Liver (tissue), 9 donors: ENCODE results near the gene TMEM184A. TPM values are rescaled to one million over a fixed set of nuclear protein-coding genes. Genes with fewer than 3 reads are reported as not detected.

Experiments used
- DNase-seq: peaks from one replicate; pipeline ENCODE4 v3.0.0-alpha.2; 2017; ENCODE audit warnings: low spot score
- H3K27ac ChIP-seq, 2 donors: one replicate each; pipeline ENCODE4 v1.7.0; 2013; ENCODE audit warnings: inconsistent platforms in 2 of 2, low read length in 2 of 2, control low read depth in 1 of 2, low read depth in 1 of 2, mild to moderate bottlenecking in 1 of 2
- H3K27me3 ChIP-seq, 4 donors: one replicate each; pipeline versions ENCODE4 v1.6.1 to v1.7.0; 2013; ENCODE audit warnings: low read length in 3 of 4, inconsistent platforms in 1 of 4, mild to moderate bottlenecking in 1 of 4, moderate library complexity in 1 of 4; ENCODE audit not compliant: control insufficient read depth in 4 of 4, insufficient read depth in 4 of 4
- H3K36me3 ChIP-seq, 4 donors: one replicate each; pipeline versions ENCODE4 v1.6.1 to v1.7.0; 2013; ENCODE audit warnings: low read length in 3 of 4, mild to moderate bottlenecking in 3 of 4, low read depth in 1 of 4, moderate library complexity in 1 of 4; ENCODE audit not compliant: control insufficient read depth in 4 of 4, insufficient read depth in 3 of 4
- H3K4me1 ChIP-seq, 4 donors: one replicate each; pipeline versions ENCODE4 v1.6.1 to v1.7.0; 2013; ENCODE audit warnings: low read length in 3 of 4, mild to moderate bottlenecking in 3 of 4, moderate library complexity in 1 of 4; ENCODE audit not compliant: control insufficient read depth in 4 of 4, insufficient read depth in 4 of 4
- H3K4me3 ChIP-seq, 3 donors: one replicate each; pipeline versions ENCODE4 v1.6.1 to v1.7.0; 2013; ENCODE audit warnings: low read length in 3 of 3, control low read depth in 1 of 3, low read depth in 1 of 3, mild to moderate bottlenecking in 1 of 3
- H3K9ac ChIP-seq, 2 donors: one replicate each; pipeline ENCODE4 v1.7.0; 2013; ENCODE audit warnings: low read length in 2 of 2, mild to moderate bottlenecking in 2 of 2, moderate library complexity in 2 of 2, control low read depth in 1 of 2, low read depth in 1 of 2
- H3K9me3 ChIP-seq, 4 donors: one replicate each; pipeline versions ENCODE4 v1.6.1 to v1.7.0; 2013; ENCODE audit warnings: low read length in 3 of 4; ENCODE audit not compliant: control insufficient read depth in 4 of 4
- ATF3 ChIP-seq: IDR thresholded peaks from 2 replicates; pipeline ENCODE4 v1.6.1; 2016; ENCODE audit warnings: antibody characterized with exemption
- EGR1 ChIP-seq, 2 donors: IDR thresholded peaks; 2 replicates each; pipeline ENCODE4 v1.6.1; 2016 to 2018; ENCODE audit warnings: antibody characterized with exemption in 2 of 2, low read depth in 2 of 2
- FOXA1 ChIP-seq: IDR thresholded peaks from 2 replicates; pipeline ENCODE4 v1.6.1; 2016; ENCODE audit warnings: antibody characterized with exemption
- FOXA2 ChIP-seq: IDR thresholded peaks from 2 replicates; pipeline ENCODE4 v1.6.1; 2016; ENCODE audit warnings: antibody characterized with exemption
- GABPA ChIP-seq, 2 donors: IDR thresholded peaks in 1 of 2; conservative IDR thresholded peaks in 1 of 2; 2 replicates each; pipeline ENCODE4 v1.6.1; 2016; ENCODE audit warnings: antibody characterized with exemption in 2 of 2, mild to moderate bottlenecking in 1 of 2, moderate library complexity in 1 of 2
- HNF4A ChIP-seq, 2 donors: conservative IDR thresholded peaks; 2 replicates each; pipeline ENCODE4 v1.6.1; 2016; ENCODE audit warnings: antibody characterized with exemption in 2 of 2, mild to moderate bottlenecking in 2 of 2
- HNF4G ChIP-seq: IDR thresholded peaks from 2 replicates; pipeline ENCODE4 v1.6.1; 2016; ENCODE audit warnings: antibody characterized with exemption
- NR2F2 ChIP-seq: IDR thresholded peaks from 2 replicates; pipeline ENCODE4 v1.6.1; 2016; ENCODE audit warnings: antibody characterized with exemption
- RAD21 ChIP-seq, 2 donors: IDR thresholded peaks; 2 replicates each; pipeline ENCODE4 v1.6.1; 2016; ENCODE audit warnings: antibody characterized with exemption in 2 of 2, mild to moderate bottlenecking in 2 of 2
- REST ChIP-seq: IDR thresholded peaks from 2 replicates; pipeline ENCODE4 v1.6.1; 2016; ENCODE audit warnings: antibody characterized with exemption, mild to moderate bottlenecking
- RXRA ChIP-seq, 2 donors: IDR thresholded peaks; 2 replicates each; pipeline ENCODE4 v1.6.1; 2017 to 2018; ENCODE audit warnings: antibody characterized with exemption in 2 of 2, mild to moderate bottlenecking in 1 of 2
- TAF1 ChIP-seq: conservative IDR thresholded peaks from 2 replicates; pipeline ENCODE4 v1.6.1; 2016; ENCODE audit warnings: antibody characterized with exemption, mild to moderate bottlenecking
- YY1 ChIP-seq: IDR thresholded peaks from 2 replicates; pipeline ENCODE4 v1.6.1; 2016; ENCODE audit warnings: antibody characterized with exemption, mild to moderate bottlenecking
- ZBTB33 ChIP-seq: IDR thresholded peaks from 2 replicates; pipeline ENCODE4 v1.6.1; 2016; ENCODE audit warnings: antibody characterized with exemption
- WGBS: extraction: QIAGEN DNeasy Blood & Tissue Kit; methylation state at CpG from one replicate; pipeline ENCODE4 v1.1.7; 2013; 5-methylcytosine and 5-hydroxymethylcytosine counted together
- polyA plus RNA-seq, 2 donors: library from polyadenylated mRNA; stranded (reverse) in 1 of 2; unstranded in 1 of 2; fragments of 200-250 nt in 1 of 2; fragments of >200 nt in 1 of 2; fragmentation: Nextera tagmentation in 1 of 2; extraction: Ambion mirVana in 1 of 2; gene quantifications; one replicate each; pipeline versions ENCODE4 v1.2.1 to v1.2.3, GENCODE V29; 2013 to 2015
- total RNA-seq, 2 donors: library from RNA; depleted of rRNA; stranded (reverse); fragments of >200 nt; gene quantifications; one replicate each; pipeline ENCODE4 v1.2.3, GENCODE V29; 2014
- TF ChIP-seq, protein P1 (sequence below): fragments of 150-350 bp; IDR thresholded peaks from 2 replicates; pipeline ENCODE4 v1.5.1; 2017; ENCODE audit warnings: improper control_type of control experiment, low read depth, low read length; ENCODE audit not compliant: missing input control
- TF ChIP-seq, protein P2 (sequence below): IDR thresholded peaks from 2 replicates; pipeline ENCODE4 v1.6.1; 2016; ENCODE audit warnings: antibody characterized with exemption
- donor health status: healthy.
- donor health status: healthy.
- donor health status: healthy.
- donor health status: healthy.
- donor health status: healthy.

Gene TMEM184A
- total and polyA plus RNA-seq, 4 donors, result 1.6 to 12.6 (median 11.4) TPM

DNA sequence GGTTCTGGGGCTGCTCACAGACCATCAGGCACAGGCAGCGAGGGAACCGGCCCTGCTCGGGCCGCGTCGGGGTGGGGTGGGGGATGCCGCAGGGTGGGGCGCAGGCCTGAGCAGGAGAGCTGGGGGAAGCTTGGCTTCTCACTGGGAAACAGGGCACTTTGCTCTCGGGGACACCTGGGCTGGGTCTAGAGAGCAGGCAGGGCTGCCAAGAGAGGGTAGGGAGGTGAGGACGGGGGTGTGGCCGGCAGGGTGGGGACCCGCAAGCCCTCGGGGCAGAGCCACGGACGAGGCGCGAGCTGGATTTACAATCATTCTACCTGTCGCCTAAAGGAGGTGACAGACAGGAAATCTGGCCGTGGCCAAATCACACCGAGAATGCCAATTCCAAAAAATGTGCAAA lies 62.9 kb downstream of the TMEM184A start:
- Histone ChIP-seq H3K4me1 (no peaks in the 10 kb centered on the region), H3K27ac (no peak overlapping the region), H3K9ac (no peak overlapping the region), H3K4me3 (no peak overlapping the region), H3K36me3 (peaks cover 8 to 77% (median 26%) of the 10 kb centered on the region in 4 donors), H3K27me3 (no peaks in the 10 kb centered on the region), H3K9me3 (no peaks in the 10 kb centered on the region)
- no peak for DNase-seq
- WGBS, result 94% methylated on average over 20 of the region's 20 CpGs
- TF ChIP-seq, protein P1, sequence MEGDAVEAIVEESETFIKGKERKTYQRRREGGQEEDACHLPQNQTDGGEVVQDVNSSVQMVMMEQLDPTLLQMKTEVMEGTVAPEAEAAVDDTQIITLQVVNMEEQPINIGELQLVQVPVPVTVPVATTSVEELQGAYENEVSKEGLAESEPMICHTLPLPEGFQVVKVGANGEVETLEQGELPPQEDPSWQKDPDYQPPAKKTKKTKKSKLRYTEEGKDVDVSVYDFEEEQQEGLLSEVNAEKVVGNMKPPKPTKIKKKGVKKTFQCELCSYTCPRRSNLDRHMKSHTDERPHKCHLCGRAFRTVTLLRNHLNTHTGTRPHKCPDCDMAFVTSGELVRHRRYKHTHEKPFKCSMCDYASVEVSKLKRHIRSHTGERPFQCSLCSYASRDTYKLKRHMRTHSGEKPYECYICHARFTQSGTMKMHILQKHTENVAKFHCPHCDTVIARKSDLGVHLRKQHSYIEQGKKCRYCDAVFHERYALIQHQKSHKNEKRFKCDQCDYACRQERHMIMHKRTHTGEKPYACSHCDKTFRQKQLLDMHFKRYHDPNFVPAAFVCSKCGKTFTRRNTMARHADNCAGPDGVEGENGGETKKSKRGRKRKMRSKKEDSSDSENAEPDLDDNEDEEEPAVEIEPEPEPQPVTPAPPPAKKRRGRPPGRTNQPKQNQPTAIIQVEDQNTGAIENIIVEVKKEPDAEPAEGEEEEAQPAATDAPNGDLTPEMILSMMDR, result no peak
- TF ChIP-seq RAD21 (IDR thresholded peaks at IDR 0.05), result no peak
- TF ChIP-seq YY1, result no peak
- no peak for TF ChIP-seq TAF1
- no peak for TF ChIP-seq HNF4A (conservative IDR thresholded peaks at IDR 0.05)
- no peak for TF ChIP-seq FOXA2
- TF ChIP-seq REST, result no peak
- no peak for TF ChIP-seq NR2F2
- no peak for TF ChIP-seq ZBTB33
- TF ChIP-seq, protein P2, sequence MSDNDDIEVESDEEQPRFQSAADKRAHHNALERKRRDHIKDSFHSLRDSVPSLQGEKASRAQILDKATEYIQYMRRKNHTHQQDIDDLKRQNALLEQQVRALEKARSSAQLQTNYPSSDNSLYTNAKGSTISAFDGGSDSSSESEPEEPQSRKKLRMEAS, result no peak
- no peak for TF ChIP-seq HNF4G
- TF ChIP-seq GABPA (IDR thresholded peaks at IDR 0.05 in 1 of 2, conservative IDR thresholded peaks at IDR 0.05 in 1 of 2), result no peak
- TF ChIP-seq EGR1 (IDR thresholded peaks at IDR 0.05; ENCODE audit: low read depth in 2 of 2), result no peak
- TF ChIP-seq RXRA (IDR thresholded peaks at IDR 0.05), result no peak
- no peak for TF ChIP-seq FOXA1

GRCh38 chr7:1492640-1493039 lies 63.4 kb downstream of the TMEM184A start:
- Histone ChIP-seq H3K4me3 (no peak overlapping the region), H3K9me3 (no peaks in the 10 kb centered on the region), H3K27ac (no peak overlapping the region), H3K4me1 (no peaks in the 10 kb centered on the region), H3K9ac (no peak overlapping the region), H3K36me3 (peaks cover 8 to 74% (median 24%) of the 10 kb centered on the region in 4 donors), H3K27me3 (no peaks in the 10 kb centered on the region)
- no peak for DNase-seq
- 94% methylated on average over 33 of the region's 33 CpGs for WGBS
- no peak for TF ChIP-seq GABPA (IDR thresholded peaks at IDR 0.05 in 1 of 2, conservative IDR thresholded peaks at IDR 0.05 in 1 of 2)
- no peak for TF ChIP-seq EGR1 (IDR thresholded peaks at IDR 0.05; ENCODE audit: low read depth in 2 of 2)
- TF ChIP-seq, protein P1, result no peak
- no peak for TF ChIP-seq FOXA1
- TF ChIP-seq NR2F2, result no peak
- TF ChIP-seq ZBTB33, result no peak
- TF ChIP-seq YY1, result no peak
- no peak for TF ChIP-seq ATF3
- no peak for TF ChIP-seq HNF4G
- no peak for TF ChIP-seq RAD21 (IDR thresholded peaks at IDR 0.05)
- no peak for TF ChIP-seq HNF4A (conservative IDR thresholded peaks at IDR 0.05)
